ENCODE results near the gene PALB2. TPM values are rescaled to one million over a fixed set of nuclear protein-coding genes. Genes with fewer than 3 reads are reported as not detected.
A peak's percentile ranks its signal among the peaks of the same experiment; 100 is the strongest.

Gene PALB2
- total and polyA plus RNA-seq, 10 of the 15 experiments (the other 5 are each of a cell fraction or from before 2014, with no cell fraction given): 9.2 to 24.6 (median 17.6) TPM

GRCh38 chr16:23679274-23679985, 38.3 kb upstream of the PALB2 start:
- Histone ChIP-seq H3K4me3 (peak overlapping the region; percentile 97), H3K27ac (ENCODE audit: control insufficient read depth, insufficient read depth) (peak overlapping the region; percentile 85), H3K27me3 (replicated peaks in 1 of 2; ENCODE audit: control insufficient read depth in 2 of 2, insufficient read depth in 2 of 2, low read length in 1 of 2) (no peaks in the 10 kb centered on the region), H3K4me1 (ENCODE audit: control insufficient read depth, insufficient read depth, low read length) (peaks cover 14% of the 10 kb centered on the region), H4K20me1 (ENCODE audit: control insufficient read depth, insufficient read depth) (no peaks in the 10 kb centered on the region; the same call in 1 of the 2 replicates), H3K9ac (ENCODE audit: control insufficient read depth, insufficient read depth, low read length) (peak overlapping the region; percentile 93), H3K9me3 (replicated peaks; ENCODE audit: control insufficient read depth, insufficient read depth, low read length) (no peaks in the 10 kb centered on the region), H3K36me3 (ENCODE audit: control insufficient read depth in 2 of 2, insufficient read depth in 2 of 2, low read length in 1 of 2) (peaks cover 18 to 24% of the 10 kb centered on the region in 2 experiments), H3K79me2 (ENCODE audit: control insufficient read depth, insufficient read depth, low read length) (peaks cover 42% of the 10 kb centered on the region), H3K4me2 (ENCODE audit: control insufficient read depth, insufficient read depth) (peak overlapping the region; percentile 94), H2AFZ (ENCODE audit: control insufficient read depth, low read depth, low read length) (peak overlapping the region; percentile 46)
- intact Hi-C loops (cut with micrococcal nuclease; ENCODE audit: unreplicated experiment) (loop anchor here (5.0 kb wide), 1 partner anchor 37 kb away; the partner anchor contains the start of genes DCTN5 and PALB2), in situ Hi-C loops (cut with MboI) (no loop called here)
- CTCF ChIA-PET: interaction anchor here (0.6 to 4.5 kb wide), 6 partner anchors 12 to 211 kb away, joined by 3 to 26 read pairs (median 4); no protein-coding TSS in a partner anchor
- POLR2A ChIA-PET: interaction anchor here (0.6 to 1.1 kb wide), 4 partner anchors 9 to 257 kb away, joined by 3 to 4 read pairs (median 4); no protein-coding TSS in a partner anchor
- BruUV-seq (replicated peaks): no TSS peak
- FAIRE-seq: no peak
- WGBS (ENCODE audit: insufficient coverage, insufficient replicate concordance, low lambda C conversion rate, missing lambda C conversion rate): 5% methylated on average over 24 of the region's 24 CpGs
- RAD21 ChIA-PET (ENCODE audit: unreplicated experiment): interaction anchor here (0.7 to 2.0 kb wide), 6 partner anchors 28 to 309 kb away, joined by 3 to 6 read pairs (median 4); no protein-coding TSS in a partner anchor
- peak; percentile 3; the same call in 1 of the 2 replicates for TF ChIP-seq POLR2A (IDR thresholded peaks at IDR 0.05; ENCODE audit: low read depth, low read length)
- TF ChIP-seq HDGF (IDR thresholded peaks at IDR 0.05): no peak
- TF ChIP-seq YY1 (IDR thresholded peaks at IDR 0.05; ENCODE audit: low read depth, low read length): peak; percentile 46; the same call in 1 of the 2 replicates
- peak; percentile 56 for ATAC-seq
- SMC1A ChIA-PET (ENCODE audit: uncharacterized antibody, unreplicated experiment): interaction anchor here (0.6 to 1.5 kb wide), 5 partner anchors 27 to 126 kb away, joined by 3 to 4 read pairs (median 3); partner anchors contain the start of gene DCTN5
- DNase-seq (ENCODE audit: low read depth, low spot score): no peak
